Natural killer cell (primary cell): ENCODE data around the gene SCFD2. TPM values are rescaled to one million over a fixed set of nuclear protein-coding genes. Genes with fewer than 3 reads are reported as not detected.

Experiments
- ATAC-seq, 3 donors: fragments of 150-1000 bp in 2 of 3; fragments of 200-7000 bp in 1 of 3; cut with Tn5 transposase; 1 replicate in 1 of 3; 2 replicates in 2 of 3; pipeline ENCODE4 v1.10.0; 2021; ENCODE audit warnings: mild to moderate bottlenecking in 2 of 3, moderate library complexity in 2 of 3
- DNase-seq, 2 donors: peaks; one replicate each; pipeline versions ENCODE4 v3.0.0 to v3.0.0-alpha.2; 2013 to 2021; ENCODE audit warnings: mixed read lengths in 1 of 2
- H3K27ac ChIP-seq: one replicate; pipeline ENCODE4 v1.5.1; 2013; ENCODE audit warnings: mild to moderate bottlenecking, low read length
- H3K27me3 ChIP-seq: one replicate; pipeline ENCODE4 v1.6.1; 2013; ENCODE audit warnings: low read length; ENCODE audit not compliant: control insufficient read depth, insufficient read depth
- H3K36me3 ChIP-seq: one replicate; pipeline ENCODE4 v1.6.1; 2013; ENCODE audit warnings: low read length; ENCODE audit not compliant: control insufficient read depth, insufficient read depth
- H3K4me1 ChIP-seq: one replicate; pipeline ENCODE4 v1.6.1; 2013; ENCODE audit warnings: low read length; ENCODE audit not compliant: control insufficient read depth, insufficient read depth
- H3K4me3 ChIP-seq: one replicate; pipeline ENCODE4 v1.5.1; 2013; ENCODE audit warnings: low read length
- H3K9me3 ChIP-seq: one replicate; pipeline ENCODE4 v1.6.1; 2013; ENCODE audit warnings: low read length; ENCODE audit not compliant: control insufficient read depth, insufficient read depth
- H3K27ac Mint-ChIP-seq, 2 donors: one replicate each; pipeline ENCODE4 v1.8.0; 2022; ENCODE audit warnings: mild to moderate bottlenecking in 2 of 2, mixed read lengths in 2 of 2, moderate library complexity in 1 of 2
- H3K27me3 Mint-ChIP-seq, 2 donors: one replicate each; pipeline ENCODE4 v1.8.0; 2022; ENCODE audit warnings: low read depth in 2 of 2, mixed read lengths in 2 of 2
- H3K36me3 Mint-ChIP-seq: one replicate; pipeline ENCODE4 v1.8.0; 2022; ENCODE audit warnings: mixed read lengths
- H3K4me1 Mint-ChIP-seq, 2 donors: one replicate each; pipeline ENCODE4 v1.8.0; 2022; ENCODE audit warnings: mixed read lengths in 2 of 2
- H3K4me3 Mint-ChIP-seq: one replicate; pipeline ENCODE4 v1.8.0; 2022; ENCODE audit warnings: mild to moderate bottlenecking, moderate library complexity, mixed read lengths
- H3K9me3 Mint-ChIP-seq, 2 donors: one replicate each; pipeline ENCODE4 v1.8.0; 2022; ENCODE audit warnings: mixed read lengths in 2 of 2
- CTCF ChIP-seq: fragments of 200-600 bp; IDR thresholded peaks from one replicate; pipeline ENCODE4 v1.8.0; 2022; ENCODE audit warnings: antibody characterized with exemption
- WGBS: methylation state at CpG from one replicate; pipeline ENCODE4 v1.1.7; 2013; ENCODE audit warnings: missing lambda C conversion rate; ENCODE audit not compliant: insufficient coverage; 5-methylcytosine and 5-hydroxymethylcytosine counted together
- intact Hi-C: fragments of 100-400 bp; cut with micrococcal nuclease; formaldehyde crosslinking; loops from one replicate; pipeline ENCODE4 v1.14.2; 2022
- total RNA-seq, 4 donors: library from RNA; stranded (reverse); fragments of 120-200 nt in 1 of 4; gene quantifications; one replicate each; pipeline versions ENCODE4 v1.2.3 to v1.2.4, GENCODE V29; 2013 to 2022

The SCFD2 gene
- total RNA-seq, 3 donors from 2014 or later (not counting 1 experiment from before 2014, with no cell fraction given) = 26.4 to 29.4 (median 28.9) TPM

- no peak overlapping the region for H3K27ac Mint-ChIP-seq
- H3K9me3 Mint-ChIP-seq = no peaks in the 10 kb centered on the region
- no peak for TF ChIP-seq CTCF
- H3K27me3 Mint-ChIP-seq = no peaks in the 10 kb centered on the region
- H3K4me1 ChIP-seq = no peaks in the 10 kb centered on the region
- intact Hi-C loops = loop anchor here (10.0 kb wide), 1 partner anchor 1224 kb away; no protein-coding TSS in a partner anchor
- peaks cover 35 to 41% of the 10 kb centered on the region in 2 donors for H3K4me1 Mint-ChIP-seq
- H3K4me3 ChIP-seq = no peak overlapping the region
- H3K36me3 Mint-ChIP-seq = no peaks in the 10 kb centered on the region
- ATAC-seq (no peak), DNase-seq (no peak)
- WGBS = 91% methylated on average over 5 of the region's 5 CpGs
- no peak overlapping the region for H3K4me3 Mint-ChIP-seq
- no peaks in the 10 kb centered on the region for H3K36me3 ChIP-seq
- no peaks in the 10 kb centered on the region for H3K9me3 ChIP-seq
- no peaks in the 10 kb centered on the region for H3K27me3 ChIP-seq
- H3K27ac ChIP-seq = no peak overlapping the region
These were observed 355.5 kb downstream of the SCFD2 start for GRCh38 chr4:53010318-53010717.

DNA sequence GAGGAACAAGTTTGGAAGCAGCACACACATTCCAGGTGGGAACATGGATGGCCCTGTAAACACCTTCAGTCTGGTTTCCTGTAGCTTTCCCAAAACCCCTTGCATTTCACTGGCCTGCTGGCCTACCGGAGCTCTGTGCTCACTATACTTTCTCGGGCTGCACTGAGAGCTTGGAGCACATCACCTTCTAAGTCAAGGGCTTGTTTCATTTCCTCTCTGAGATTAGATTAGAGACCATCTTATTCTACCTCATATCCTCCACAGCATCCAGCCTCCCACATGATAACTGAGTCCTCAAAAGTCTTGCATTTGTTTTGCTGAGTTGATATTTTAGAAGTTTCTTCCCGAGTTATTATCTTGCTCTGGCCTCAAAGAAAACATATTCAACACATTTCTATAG, 356.0 kb downstream of the SCFD2 start:
- Histone ChIP-seq H3K27ac (no peak overlapping the region), H3K4me1 (no peaks in the 10 kb centered on the region), H3K36me3 (no peaks in the 10 kb centered on the region), H3K4me3 (no peak overlapping the region), H3K27me3 (no peaks in the 10 kb centered on the region), H3K9me3 (no peaks in the 10 kb centered on the region)
- no peak for TF ChIP-seq CTCF
- no peak overlapping the region for H3K27ac Mint-ChIP-seq
- no peak overlapping the region for H3K4me3 Mint-ChIP-seq
- DNase-seq (no peak), ATAC-seq (no peak)
- H3K36me3 Mint-ChIP-seq = no peaks in the 10 kb centered on the region
- peaks cover 38 to 45% of the 10 kb centered on the region in 2 donors for H3K4me1 Mint-ChIP-seq
- H3K27me3 Mint-ChIP-seq = no peaks in the 10 kb centered on the region
- intact Hi-C loops = loop anchor here (10.0 kb wide), 1 partner anchor 1225 kb away; no protein-coding TSS in a partner anchor
- H3K9me3 Mint-ChIP-seq = no peaks in the 10 kb centered on the region
- 74% methylated on average over 3 of the region's 3 CpGs for WGBS

DNA sequence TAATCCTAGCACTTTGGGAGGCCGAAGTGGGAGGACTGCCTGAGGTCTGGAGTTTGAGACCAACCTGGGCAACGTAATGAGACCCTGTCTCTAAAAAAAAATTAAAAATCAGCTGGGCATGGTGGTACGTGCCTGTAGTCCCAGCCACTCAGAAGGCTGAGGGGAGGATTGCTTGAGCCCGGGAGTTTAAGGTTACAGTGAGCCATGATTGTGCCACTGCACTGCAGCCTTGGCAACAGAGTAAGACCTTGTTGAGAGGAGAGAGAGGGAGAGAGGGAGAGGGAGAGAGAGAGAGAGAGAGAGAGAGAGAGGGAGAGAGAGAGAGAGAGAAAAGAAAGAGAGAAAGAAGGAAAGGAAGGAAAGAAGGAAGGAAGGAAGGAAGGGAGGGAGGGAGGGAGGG, 358.8 kb downstream of the SCFD2 start:
- no peaks in the 10 kb centered on the region for H3K9me3 ChIP-seq
- H3K4me1 ChIP-seq = no peaks in the 10 kb centered on the region
- DNase-seq (no peak), ATAC-seq (no peak)
- intact Hi-C loops = no loop called here
- no peaks in the 10 kb centered on the region for H3K36me3 ChIP-seq
- 94% methylated on average over 4 of the region's 4 CpGs for WGBS
- H3K27ac Mint-ChIP-seq = no peak overlapping the region
- H3K4me3 ChIP-seq = no peak overlapping the region
- no peaks in the 10 kb centered on the region for H3K9me3 Mint-ChIP-seq
- TF ChIP-seq CTCF = no peak
- no peaks in the 10 kb centered on the region for H3K27me3 ChIP-seq
- no peaks in the 10 kb centered on the region for H3K27me3 Mint-ChIP-seq
- no peak overlapping the region for H3K27ac ChIP-seq
- no peak overlapping the region for H3K4me3 Mint-ChIP-seq
- peaks cover 48 to 50% of the 10 kb centered on the region in 2 donors for H3K4me1 Mint-ChIP-seq
- H3K36me3 Mint-ChIP-seq = no peaks in the 10 kb centered on the region

- intact Hi-C loops = no loop called here
- Histone ChIP-seq H3K27ac (no peak overlapping the region), H3K4me1 (no peaks in the 10 kb centered on the region), H3K4me3 (no peak overlapping the region), H3K36me3 (no peaks in the 10 kb centered on the region), H3K9me3 (no peaks in the 10 kb centered on the region), H3K27me3 (no peaks in the 10 kb centered on the region)
- TF ChIP-seq CTCF = no peak
- H3K4me3 Mint-ChIP-seq = no peak overlapping the region
- no peak overlapping the region for H3K27ac Mint-ChIP-seq
- peaks cover 36 to 41% of the 10 kb centered on the region in 2 donors for H3K4me1 Mint-ChIP-seq
- no peaks in the 10 kb centered on the region for H3K27me3 Mint-ChIP-seq
- no peak for ATAC-seq
- H3K9me3 Mint-ChIP-seq = no peaks in the 10 kb centered on the region
- no peaks in the 10 kb centered on the region for H3K36me3 Mint-ChIP-seq
- 76% methylated on average over 3 of the region's 3 CpGs for WGBS
- no peak for DNase-seq
These were observed 360.1 kb downstream of the SCFD2 start for GRCh38 chr4:53005808-53006207.
